Calu3 (cell line): ENCODE data around the gene ASTN2. TPM values are rescaled to one million over a fixed set of nuclear protein-coding genes. Genes with fewer than 3 reads are reported as not detected.

ENCODE experiments used
- BruUV-seq: library from RNA; stranded (reverse); fragments of 400-500 nt; replicated peaks from 2 replicates; lab custom pipeline; 2021; lab: Mats Ljungman, UMichigan
- CTCF ChIA-PET: fragments of 300-600 bp; sonication (Branson Sonifier 250); formaldehyde crosslinking; loops from one replicate; lab custom pipeline; 2022; ENCODE audit warnings: antibody characterized with exemption; lab: Charles Lee
- DNase-seq: peaks from one replicate; pipeline ENCODE4 v3.0.0; 2022
- H3K27ac Mint-ChIP-seq: one replicate; pipeline ENCODE4 v1.8.0; 2022; ENCODE audit warnings: mixed read lengths; ENCODE audit not compliant: unreplicated experiment
- H3K27me3 Mint-ChIP-seq: one replicate; pipeline ENCODE4 v1.8.0; 2022; ENCODE audit warnings: mixed read lengths; ENCODE audit not compliant: unreplicated experiment
- H3K36me3 Mint-ChIP-seq: one replicate; pipeline ENCODE4 v1.8.0; 2022; ENCODE audit warnings: mild to moderate bottlenecking, moderate library complexity, mixed read lengths; ENCODE audit not compliant: insufficient read depth, unreplicated experiment
- H3K4me1 Mint-ChIP-seq: one replicate; pipeline ENCODE4 v1.8.0; 2022; ENCODE audit warnings: mild to moderate bottlenecking, low read depth, mixed read lengths; ENCODE audit not compliant: unreplicated experiment
- H3K4me3 Mint-ChIP-seq: one replicate; pipeline ENCODE4 v1.8.0; 2022; ENCODE audit warnings: mild to moderate bottlenecking, low read depth, moderate library complexity, mixed read lengths; ENCODE audit not compliant: unreplicated experiment
- H3K9me3 Mint-ChIP-seq: one replicate; pipeline ENCODE4 v1.8.0; 2022; ENCODE audit warnings: low read depth, mixed read lengths; ENCODE audit not compliant: unreplicated experiment
- CTCF ChIP-seq: fragments of 200-600 bp; IDR thresholded peaks from one replicate; pipeline ENCODE4 v1.8.0; 2022; ENCODE audit warnings: antibody characterized with exemption; ENCODE audit not compliant: unreplicated experiment
- intact Hi-C: fragments of 100-400 bp; cut with micrococcal nuclease; formaldehyde crosslinking; loops from one replicate; pipeline ENCODE4 v1.10.0; 2022; ENCODE audit not compliant: unreplicated experiment
- total RNA-seq: library from RNA; stranded (reverse); gene quantifications from 2 replicates; pipeline ENCODE4 v1.2.3, GENCODE V29; 2022

The ASTN2 gene
- total RNA-seq, 1 experiment from 2014 or later, result 1.7 TPM

- DNase-seq, result no peak
- no peak overlapping the region for H3K27ac Mint-ChIP-seq
- H3K36me3 Mint-ChIP-seq, result no peaks in the 10 kb centered on the region
- peaks cover 5% of the 10 kb centered on the region for H3K9me3 Mint-ChIP-seq
- no TSS peak for BruUV-seq
- no peaks in the 10 kb centered on the region for H3K4me1 Mint-ChIP-seq
- TF ChIP-seq CTCF, result no peak
- no peak overlapping the region for H3K4me3 Mint-ChIP-seq
- CTCF ChIA-PET, result no interaction called here
- H3K27me3 Mint-ChIP-seq, result no peaks in the 10 kb centered on the region
- intact Hi-C loops, result no loop called here
These were observed 91.5 kb downstream of the ASTN2 start for GRCh38 chr9:117323390-117323789.

GRCh38 chr9:117317192-117317591 lies 97.7 kb downstream of the ASTN2 start:
- H3K27me3 Mint-ChIP-seq, result no peaks in the 10 kb centered on the region
- CTCF ChIA-PET, result no interaction called here
- H3K4me1 Mint-ChIP-seq, result no peaks in the 10 kb centered on the region
- DNase-seq, result no peak
- H3K4me3 Mint-ChIP-seq, result no peak overlapping the region
- no peaks in the 10 kb centered on the region for H3K9me3 Mint-ChIP-seq
- no peaks in the 10 kb centered on the region for H3K36me3 Mint-ChIP-seq
- no peak for TF ChIP-seq CTCF
- BruUV-seq, result no TSS peak
- no peak overlapping the region for H3K27ac Mint-ChIP-seq
- intact Hi-C loops, result no loop called here

GRCh38 chr9:117315236-117315635 lies 99.6 kb downstream of the ASTN2 start:
- TF ChIP-seq CTCF, result no peak
- DNase-seq, result no peak
- no peaks in the 10 kb centered on the region for H3K36me3 Mint-ChIP-seq
- peaks cover 2% of the 10 kb centered on the region for H3K9me3 Mint-ChIP-seq
- intact Hi-C loops, result no loop called here
- BruUV-seq, result no TSS peak
- no peak overlapping the region for H3K27ac Mint-ChIP-seq
- no peaks in the 10 kb centered on the region for H3K4me1 Mint-ChIP-seq
- CTCF ChIA-PET, result no interaction called here
- H3K27me3 Mint-ChIP-seq, result no peaks in the 10 kb centered on the region
- no peak overlapping the region for H3K4me3 Mint-ChIP-seq

- Mint-ChIP-seq H3K36me3 (no peaks in the 10 kb centered on the region), H3K4me1 (no peaks in the 10 kb centered on the region), H3K27me3 (no peaks in the 10 kb centered on the region), H3K4me3 (no peak overlapping the region), H3K27ac (no peak overlapping the region), H3K9me3 (peaks cover 2% of the 10 kb centered on the region)
- TF ChIP-seq CTCF, result no peak
- BruUV-seq, result no TSS peak
- intact Hi-C loops, result no loop called here
- CTCF ChIA-PET, result interaction anchor here (0.6 kb wide), 1 partner anchor 72 kb away, joined by 3 read pairs; no protein-coding TSS in a partner anchor
- DNase-seq, result no peak
These were observed 100.9 kb downstream of the ASTN2 start for GRCh38 chr9:117313989-117314388.
